BLaER1 (cell line): Measurements from ENCODE around the gene CLEC2D.
A peak's percentile ranks its signal among the peaks of the same experiment; 100 is the strongest.
"Not testable (repeated sequence)": the region's sequence is repeated elsewhere in the genome, so short reads cannot be mapped to it uniquely, and the experiment has no call there.

Source experiments
- H3K27ac ChIP-seq: shearing (Covaris generic); formaldehyde crosslinking; 2 replicates; pipeline ENCODE4 v1.8.1; 2022
- H3K27me3 ChIP-seq: shearing (Covaris generic); formaldehyde crosslinking; 2 replicates; pipeline ENCODE4 v1.8.1; 2022
- H3K36me3 ChIP-seq: shearing (Covaris generic); formaldehyde crosslinking; 2 replicates; pipeline ENCODE4 v1.8.1; 2022
- H3K4me1 ChIP-seq: shearing (Covaris generic); formaldehyde crosslinking; 2 replicates; pipeline ENCODE4 v1.8.1; 2022
- H3K4me2 ChIP-seq: shearing (Covaris generic); formaldehyde crosslinking; 2 replicates; pipeline ENCODE4 v1.8.1; 2022
- H3K4me3 ChIP-seq: shearing (Covaris generic); formaldehyde crosslinking; 2 replicates; pipeline ENCODE4 v1.8.1; 2022
- H3K9ac ChIP-seq: shearing (Covaris generic); formaldehyde crosslinking; 2 replicates; pipeline ENCODE4 v1.8.1; 2022
- H3K9me3 ChIP-seq: shearing (Covaris generic); formaldehyde crosslinking; 2 replicates; pipeline ENCODE4 v1.8.1; 2022
- H4K20me1 ChIP-seq: shearing (Covaris generic); formaldehyde crosslinking; 2 replicates; pipeline ENCODE4 v1.8.1; 2022
- Cebpa-rat ChIP-seq: shearing (Covaris generic); IDR thresholded peaks from 2 replicates; pipeline ENCODE4 v1.8.1; 2022

CLEC2D gene

DNA sequence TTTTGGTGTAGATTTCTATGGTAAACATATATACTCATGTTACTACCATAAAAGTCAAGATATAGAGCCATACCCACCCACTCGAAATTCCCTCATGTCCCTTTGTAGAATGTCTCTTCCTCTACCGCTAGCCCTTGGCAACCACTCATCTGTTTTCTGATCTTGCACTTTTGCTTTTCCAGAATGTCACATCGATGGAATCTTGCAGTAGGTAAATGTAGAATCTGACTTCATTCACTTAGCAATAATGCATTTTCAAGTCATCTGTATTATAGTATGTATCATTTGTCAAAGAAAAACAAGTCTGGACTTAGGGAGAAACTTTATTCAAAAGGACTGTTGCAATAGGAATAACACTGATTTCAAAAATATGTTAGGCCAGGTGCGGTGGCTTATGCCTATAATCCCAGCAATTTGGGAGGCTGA, 19.3 kb upstream of the CLEC2D start:
- peak overlapping the region; percentile 98 for H3K4me2 ChIP-seq
- peak overlapping the region; percentile 76 for H3K9ac ChIP-seq
- peak overlapping the region; percentile 90 for H3K27ac ChIP-seq
- H3K9me3 ChIP-seq, result peaks cover 12% of the 10 kb centered on the region
- H4K20me1 ChIP-seq, result no peaks in the 10 kb centered on the region
- no peak for TF ChIP-seq Cebpa-rat
- H3K4me3 ChIP-seq, result peak overlapping the region; percentile 68
- peaks cover 72% of the 10 kb centered on the region for H3K4me1 ChIP-seq
- no peaks in the 10 kb centered on the region for H3K36me3 ChIP-seq
- H3K27me3 ChIP-seq, result no peaks in the 10 kb centered on the region

DNA sequence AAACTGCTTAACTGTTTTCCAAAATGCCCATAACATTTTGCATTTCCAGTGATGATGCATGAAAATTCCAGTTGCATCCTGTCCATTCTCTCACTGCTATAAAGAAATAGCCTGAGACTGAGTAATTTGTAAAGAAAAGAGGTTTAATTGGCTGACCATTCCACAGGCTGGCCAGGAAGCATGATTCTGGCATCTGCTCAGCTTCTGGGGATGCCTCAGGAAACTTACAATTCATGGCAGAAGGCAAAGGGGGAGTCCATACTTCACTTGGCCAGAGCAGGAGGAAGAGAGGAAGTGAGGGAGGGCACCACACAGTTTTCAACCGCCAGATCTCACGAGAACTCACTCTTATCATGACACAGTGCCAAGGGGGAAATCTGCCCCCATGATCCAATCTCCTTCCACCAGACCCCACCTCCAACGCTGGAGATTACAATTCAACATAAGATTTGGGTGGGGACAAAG, 18.2 kb upstream of the CLEC2D start:
- Histone ChIP-seq H3K4me3 (0 out of 2 replicates have a peak overlapping the region, but pooled peaks have one; percentile 13), H3K36me3 (no peaks in the 10 kb centered on the region), H3K9ac (peak overlapping the region; percentile 56), H3K27me3 (no peaks in the 10 kb centered on the region), H3K4me1 (peaks cover 79% of the 10 kb centered on the region), H3K4me2 (peak overlapping the region; percentile 98), H3K27ac (peak overlapping the region; percentile 90), H4K20me1 (no peaks in the 10 kb centered on the region), H3K9me3 (peaks cover 10% of the 10 kb centered on the region; the same call in 1 of the 2 replicates)
- TF ChIP-seq Cebpa-rat, result no peak

DNA sequence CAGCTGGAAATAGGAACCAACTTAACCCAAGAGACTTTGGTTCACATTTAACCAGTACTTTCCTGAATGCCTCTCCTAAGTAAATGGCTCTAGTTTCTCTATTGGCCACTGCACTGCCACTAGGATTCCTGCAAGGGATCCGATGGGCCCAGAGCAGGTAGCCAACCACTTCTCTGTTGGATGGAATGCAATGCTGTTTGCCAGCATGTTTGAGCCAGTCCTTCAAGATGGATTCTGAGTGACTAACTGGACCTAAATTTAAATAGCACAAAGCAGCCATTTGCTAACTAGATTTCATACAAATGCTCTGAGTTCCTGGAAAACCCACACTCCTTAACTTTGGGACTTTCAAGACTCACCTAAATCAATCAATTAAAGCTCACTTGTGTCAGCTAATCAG, 9.5 kb upstream of the CLEC2D start:
- H4K20me1 ChIP-seq, result no peaks in the 10 kb centered on the region
- no peak overlapping the region for H3K27ac ChIP-seq
- peaks cover 10% of the 10 kb centered on the region for H3K36me3 ChIP-seq
- H3K4me1 ChIP-seq, result peaks cover 9% of the 10 kb centered on the region
- no peak overlapping the region for H3K9ac ChIP-seq
- H3K9me3 ChIP-seq, result peaks cover 29% of the 10 kb centered on the region
- H3K4me3 ChIP-seq, result no peak overlapping the region
- H3K27me3 ChIP-seq, result no peaks in the 10 kb centered on the region
- TF ChIP-seq Cebpa-rat, result no peak
- H3K4me2 ChIP-seq, result no peak overlapping the region

DNA sequence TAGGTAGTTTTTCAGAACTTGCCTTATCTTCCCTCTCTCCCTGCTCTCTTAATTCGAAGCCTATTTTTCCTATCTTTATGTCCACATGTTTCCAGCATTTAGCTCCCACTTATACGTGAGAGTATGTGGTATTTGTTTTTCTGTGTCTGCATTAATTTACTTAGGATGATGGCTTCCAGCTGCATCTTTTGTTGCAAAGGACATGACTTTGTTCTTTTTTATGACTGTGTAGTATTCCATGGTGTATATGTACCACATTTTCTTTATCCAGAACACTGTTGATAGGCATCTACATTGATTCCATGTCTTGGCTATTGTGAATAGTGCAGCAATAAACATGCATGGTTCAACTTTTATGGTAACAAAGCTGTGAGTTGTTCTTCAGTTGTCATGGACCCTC, 7.8 kb upstream of the CLEC2D start:
- H3K36me3 ChIP-seq, result peaks cover 10% of the 10 kb centered on the region
- TF ChIP-seq Cebpa-rat, result no peak

DNA sequence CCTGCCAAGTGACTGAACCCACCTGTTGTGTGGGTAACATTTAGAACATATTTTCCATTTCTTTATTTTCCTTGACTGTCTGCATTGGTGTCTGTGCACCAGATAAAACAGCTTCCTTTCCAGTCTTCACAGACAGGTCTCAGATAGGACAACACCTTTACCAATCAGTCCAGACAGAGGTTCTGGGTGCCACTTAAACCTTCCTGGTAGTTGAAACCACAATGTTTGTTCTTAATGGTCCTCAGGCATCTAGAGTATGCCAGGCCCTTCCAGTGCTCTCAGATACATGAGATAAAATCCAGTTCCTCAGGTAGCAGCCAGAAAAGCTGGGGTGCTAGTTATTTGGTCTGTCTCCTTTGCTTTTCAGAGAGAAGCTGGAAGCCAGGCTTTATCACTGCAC, 7.0 kb upstream of the CLEC2D start:
- Histone ChIP-seq H3K9me3 (peaks cover 29% of the 10 kb centered on the region), H3K4me2 (no peak overlapping the region)
- no peak for TF ChIP-seq Cebpa-rat

More for the DNA sequence above, 7.8 kb upstream of the CLEC2D start:
- no peaks in the 10 kb centered on the region for H4K20me1 ChIP-seq
- H3K27ac ChIP-seq, result no peak overlapping the region
- H3K9ac ChIP-seq, result no peak overlapping the region
- H3K9me3 ChIP-seq, result peaks cover 29% of the 10 kb centered on the region
- H3K4me1 ChIP-seq, result peaks cover 2% of the 10 kb centered on the region
- H3K4me3 ChIP-seq, result no peak overlapping the region
- H3K4me2 ChIP-seq, result no peak overlapping the region
- no peaks in the 10 kb centered on the region for H3K27me3 ChIP-seq

DNA sequence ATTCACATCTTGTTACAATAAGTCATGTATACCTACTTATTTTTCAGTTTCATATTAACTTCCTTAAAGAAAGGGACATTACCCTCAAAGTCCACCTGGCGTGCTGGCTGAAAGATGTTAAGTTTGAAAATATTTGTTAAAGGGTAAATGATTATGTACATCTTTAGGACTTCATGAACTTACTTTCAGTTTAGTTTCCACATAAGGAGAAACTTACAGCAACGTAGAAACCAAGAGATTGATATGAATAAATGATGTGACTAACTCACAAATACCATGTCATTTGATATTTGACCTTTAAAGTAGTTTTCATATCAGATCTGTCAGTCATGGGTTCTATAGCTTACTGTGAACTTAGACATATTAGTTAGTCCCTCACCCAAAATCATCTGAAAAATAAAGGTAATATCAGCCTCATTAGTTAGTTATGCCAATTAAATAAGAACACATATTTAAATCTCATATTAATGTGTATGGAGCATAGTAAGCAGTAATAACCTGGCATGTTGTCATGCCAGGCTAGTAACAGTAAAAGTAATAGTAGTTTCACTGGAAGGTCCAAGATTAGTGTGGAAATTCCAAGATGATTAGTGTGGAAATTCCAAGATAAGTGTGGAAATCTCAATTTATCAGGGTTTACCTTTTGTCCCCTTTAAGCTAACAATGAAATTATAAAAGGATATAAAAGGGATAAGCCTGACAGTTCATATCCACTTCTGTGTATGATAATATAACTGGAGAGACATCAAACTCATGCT, 1.9 kb upstream of the CLEC2D start:
- Histone ChIP-seq H3K4me1 (peaks cover 59% of the 10 kb centered on the region), H3K27ac (peak overlapping the region; percentile 76; the same call in 1 of the 2 replicates), H3K9me3 (peaks cover 7% of the 10 kb centered on the region; the same call in 1 of the 2 replicates), H3K9ac (no peak overlapping the region; the same call in 1 of the 2 replicates), H3K4me3 (no peak overlapping the region), H3K4me2 (peak overlapping the region; percentile 88), H3K36me3 (no peaks in the 10 kb centered on the region), H3K27me3 (no peaks in the 10 kb centered on the region), H4K20me1 (no peaks in the 10 kb centered on the region)
- no peak for TF ChIP-seq Cebpa-rat

More for the DNA sequence above, 7.0 kb upstream of the CLEC2D start:
- Histone ChIP-seq H3K4me3 (no peak overlapping the region), H4K20me1 (no peaks in the 10 kb centered on the region), H3K27ac (no peak overlapping the region), H3K36me3 (peaks cover 10% of the 10 kb centered on the region), H3K4me1 (peaks cover 10% of the 10 kb centered on the region), H3K27me3 (no peaks in the 10 kb centered on the region), H3K9ac (no peak overlapping the region)

DNA sequence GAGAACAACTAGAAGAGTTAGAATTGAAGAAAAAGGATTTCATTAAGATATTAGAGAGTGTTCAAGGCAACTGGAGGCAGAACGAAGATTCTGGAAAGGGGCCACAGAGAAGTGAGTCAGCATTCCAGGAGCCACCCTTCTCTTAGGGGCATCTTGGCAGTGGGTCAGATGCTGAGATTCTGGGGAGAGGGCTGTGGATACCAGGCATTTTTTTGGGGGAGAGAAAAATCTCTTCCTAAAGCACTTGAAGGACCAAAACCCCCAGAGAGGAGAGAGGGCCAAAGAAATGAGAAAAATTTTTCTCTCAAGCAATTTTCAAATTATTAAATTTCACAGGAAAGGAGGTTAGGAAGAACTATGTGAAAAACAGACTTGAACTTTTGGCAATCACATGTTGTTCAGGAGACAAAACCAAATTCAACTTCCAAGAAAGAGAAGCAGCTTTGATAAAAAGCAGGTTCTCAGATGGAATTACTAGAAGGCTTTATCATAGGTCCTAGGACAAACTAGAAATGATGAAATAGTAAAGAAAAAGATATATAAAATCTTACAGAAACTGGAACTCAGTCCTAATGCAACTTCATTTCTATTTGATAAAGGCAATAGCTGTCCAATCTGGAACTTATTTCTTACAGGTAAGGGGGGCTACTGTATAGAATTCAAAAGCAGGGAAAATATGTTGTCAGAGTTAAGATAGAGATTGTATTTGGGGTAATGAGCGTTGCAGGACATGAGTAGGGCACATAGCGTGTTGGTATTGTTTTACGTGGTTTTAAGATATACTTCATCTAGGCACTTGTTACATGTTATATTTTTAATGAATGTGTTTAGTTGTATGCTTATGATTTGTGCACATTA, 1.1 kb upstream of the CLEC2D start:
- H3K4me3 ChIP-seq, result no peak overlapping the region
- H3K4me1 ChIP-seq, result peaks cover 67% of the 10 kb centered on the region
- peak overlapping the region; percentile 76 for H3K27ac ChIP-seq
- H3K9ac ChIP-seq, result peak overlapping the region; percentile 68
- no peak for TF ChIP-seq Cebpa-rat
- no peaks in the 10 kb centered on the region for H3K27me3 ChIP-seq
- H3K36me3 ChIP-seq, result peaks cover 5% of the 10 kb centered on the region; the same call in 1 of the 2 replicates
- H3K4me2 ChIP-seq, result peak overlapping the region; percentile 88
- peaks cover 10% of the 10 kb centered on the region; the same call in 1 of the 2 replicates for H3K9me3 ChIP-seq
- no peaks in the 10 kb centered on the region for H4K20me1 ChIP-seq

DNA sequence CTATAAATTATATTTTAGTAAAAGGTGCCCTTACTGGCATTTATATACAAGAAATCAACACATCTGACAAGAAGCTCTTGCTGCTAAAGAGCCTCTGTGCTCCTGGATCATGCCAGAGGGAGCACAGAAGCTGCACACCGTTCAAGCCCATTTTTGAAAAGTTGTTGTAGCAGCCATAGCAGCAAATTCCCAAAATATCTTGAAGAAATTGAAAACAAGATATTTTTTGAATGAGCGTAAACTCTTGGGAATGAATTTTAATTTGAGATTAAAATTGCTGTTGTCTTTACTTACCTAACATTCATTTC, 540 bp upstream of the CLEC2D start:
- peaks cover 73% of the 10 kb centered on the region for H3K4me1 ChIP-seq
- H3K27me3 ChIP-seq, result no peaks in the 10 kb centered on the region
- H3K4me2 ChIP-seq, result peak overlapping the region; percentile 88
- peak overlapping the region; percentile 68; the same call in 1 of the 2 replicates for H3K9ac ChIP-seq
- H3K9me3 ChIP-seq, result peaks cover 10% of the 10 kb centered on the region; the same call in 1 of the 2 replicates
- H3K4me3 ChIP-seq, result peak overlapping the region; percentile 63
- H3K27ac ChIP-seq, result peak overlapping the region; percentile 76
- TF ChIP-seq Cebpa-rat, result no peak
- H3K36me3 ChIP-seq, result peaks cover 11% of the 10 kb centered on the region; the same call in 1 of the 2 replicates
- H4K20me1 ChIP-seq, result no peaks in the 10 kb centered on the region; the same call in 1 of the 2 replicates

DNA sequence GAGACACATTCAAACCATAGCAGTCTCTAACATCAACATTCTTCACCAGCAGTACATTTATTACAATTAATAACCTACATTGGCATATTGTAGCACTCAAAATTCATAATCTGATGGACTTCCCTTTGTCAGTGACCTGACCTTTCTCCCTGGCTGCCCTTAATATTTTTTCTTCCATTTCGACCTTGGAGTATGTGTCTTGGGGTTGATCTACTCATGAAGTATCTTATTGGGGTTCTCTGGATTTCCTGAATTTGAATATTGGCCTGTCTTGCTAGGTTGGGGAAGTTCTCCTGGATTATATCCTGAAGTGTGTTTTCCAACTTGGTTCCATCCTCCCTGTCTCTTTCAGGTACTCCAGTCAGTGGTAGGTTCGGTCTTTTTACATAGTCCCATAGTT, 2.8 kb downstream of the CLEC2D start:
- not testable (repeated sequence) for H3K9ac ChIP-seq, H4K20me1 ChIP-seq, H3K27me3 ChIP-seq, H3K27ac ChIP-seq
- H3K4me1 ChIP-seq, result peaks cover 70% of the 10 kb centered on the region
- H3K36me3 ChIP-seq, result peaks cover 30% of the 10 kb centered on the region
- H3K4me3 ChIP-seq, result peak overlapping the region; percentile 63
- peaks cover 27% of the 10 kb centered on the region for H3K9me3 ChIP-seq
- peak overlapping the region; percentile 88 for H3K4me2 ChIP-seq
